HCT116 (cell line): Measurements from ENCODE around the gene TCP10L. TPM values are rescaled to one million over a fixed set of nuclear protein-coding genes. Genes with fewer than 3 reads are reported as not detected.

Source experiments
- ATAC-seq: fragments of 200-7000 bp; cut with Tn5 transposase; 2 replicates; pipeline ENCODE4 v1.9.1; 2020; ENCODE audit warnings: mild to moderate bottlenecking, moderate library complexity
- BruUV-seq: library from RNA; stranded (reverse); fragments of 400-500 nt; replicated peaks from 2 replicates; lab custom pipeline; 2021; lab: Mats Ljungman, UMichigan
- CTCF ChIA-PET: fragments of 300-600 bp; sonication (Branson Sonifier 250); formaldehyde crosslinking; loops from one replicate; lab custom pipeline; 2021; ENCODE audit warnings: antibody characterized with exemption; lab: Charles Lee
- POLR2A ChIA-PET: fragments of 300-600, 350-600 bp; sonication (Branson Sonifier 250); formaldehyde crosslinking; loops from one replicate; lab custom pipeline; 2021; ENCODE audit warnings: antibody characterized with exemption; lab: Charles Lee
- RAD21 ChIA-PET, 2 experiments: fragments of 300-600 bp; sonication (Branson Sonifier 250); formaldehyde crosslinking; loops; one replicate each; lab custom pipeline; 2023; ENCODE audit warnings: low total read pairs in 2 of 2; ENCODE audit not compliant: uncharacterized antibody in 2 of 2, unreplicated experiment in 2 of 2, low non-redundant PET in 1 of 2; lab: Charles Lee
- DNase-seq: peaks from one replicate; pipeline ENCODE4 v3.0.0-alpha.2; 2010; ENCODE audit warnings: low read depth, low spot score
- H2AFZ ChIP-seq: fragments of 200-600 bp; shearing (Covaris generic), sonication (generic); 2 replicates; pipeline ENCODE4 v1.6.1; 2017; ENCODE audit warnings: low read depth, mixed run types, mixed read lengths, antibody characterized with exemption, low read length; ENCODE audit not compliant: poor library complexity, severe bottlenecking
- H3K27ac ChIP-seq: 2 replicates; pipeline ENCODE4 v1.5.1; 2012; ENCODE audit warnings: low read depth, low read length
- H3K27me3 ChIP-seq: fragments of 200-600 bp; sonication (generic); 2 replicates; pipeline ENCODE4 v1.6.1; 2016; ENCODE audit warnings: mixed run types, low read length, mixed read lengths; ENCODE audit not compliant: insufficient read depth
- H3K36me3 ChIP-seq, 2 experiments: fragments of 200-500 bp in 1 of 2; fragments of 200-600 bp in 1 of 2; sonication (Bioruptor generic) in 1 of 2; sonication (generic) in 1 of 2; 2 replicates each; pipeline versions ENCODE4 v1.5.1 to v1.6.1; 2014 to 2016; ENCODE audit warnings: low read length in 2 of 2, inconsistent platforms in 1 of 2, mixed read lengths in 1 of 2, mixed run types in 1 of 2; ENCODE audit not compliant: insufficient read depth in 2 of 2, control insufficient read depth in 1 of 2
- H3K4me1 ChIP-seq, 2 experiments: fragments of 200-600 bp in 1 of 2; sonication (generic) in 1 of 2; 2 replicates each; pipeline versions ENCODE4 v1.5.1 to v1.6.1; 2012 to 2017; ENCODE audit warnings: low read length in 2 of 2, inconsistent platforms in 1 of 2, mild to moderate bottlenecking in 1 of 2, mixed read lengths in 1 of 2, mixed run types in 1 of 2, moderate library complexity in 1 of 2; ENCODE audit not compliant: insufficient read depth in 2 of 2, control insufficient read depth in 1 of 2
- H3K4me2 ChIP-seq: fragments of 200-600 bp; sonication (generic); 2 replicates; pipeline ENCODE4 v1.6.1; 2017; ENCODE audit warnings: mixed run types, low read length, mixed read lengths
- H3K4me3 ChIP-seq, 2 experiments: fragments of 200-600 bp in 1 of 2; sonication (generic) in 1 of 2; replicated peaks in 1 of 2; 2 replicates each; pipeline ENCODE4 v1.5.1; 2011 to 2016; ENCODE audit warnings: low read length in 2 of 2, control low read depth in 1 of 2, low read depth in 1 of 2, mild to moderate bottlenecking in 1 of 2, mixed read lengths in 1 of 2, mixed run types in 1 of 2
- H3K79me2 ChIP-seq: fragments of 200-600 bp; sonication (generic); 2 replicates; pipeline ENCODE4 v1.6.1; 2017; ENCODE audit warnings: mild to moderate bottlenecking, mixed run types, low read length, moderate library complexity, mixed read lengths; ENCODE audit not compliant: insufficient read depth
- H3K9ac ChIP-seq: fragments of 200-600 bp; sonication (generic); 2 replicates; pipeline ENCODE4 v1.6.1; 2016; ENCODE audit warnings: low read length, mixed read lengths
- H3K9me2 ChIP-seq: fragments of 200-600 bp; sonication (generic), shearing (Covaris generic); 2 replicates; pipeline ENCODE4 v1.6.1; 2017; ENCODE audit warnings: mixed run types, mild to moderate bottlenecking, moderate library complexity; ENCODE audit not compliant: insufficient read depth
- H3K9me3 ChIP-seq, 2 experiments: fragments of 200-500 bp in 1 of 2; fragments of 200-600 bp in 1 of 2; sonication (Bioruptor generic) in 1 of 2; sonication (generic) in 1 of 2; 2 replicates each; pipeline ENCODE4 v1.6.1; 2014 to 2017; ENCODE audit warnings: low read length in 2 of 2, mixed read lengths in 2 of 2, inconsistent platforms in 1 of 2, low read depth in 1 of 2, mild to moderate bottlenecking in 1 of 2, mixed run types in 1 of 2, moderate library complexity in 1 of 2; ENCODE audit not compliant: control insufficient read depth in 1 of 2, insufficient read depth in 1 of 2
- H4K20me1 ChIP-seq: fragments of 200-600 bp; sonication (generic), shearing (Covaris generic); 2 replicates; pipeline ENCODE4 v1.6.1; 2017; ENCODE audit warnings: mixed run types, mild to moderate bottlenecking, moderate library complexity; ENCODE audit not compliant: insufficient read depth
- CBX3 ChIP-seq: IDR thresholded peaks from 2 replicates; pipeline ENCODE4 v1.6.1; 2012; ENCODE audit warnings: low read depth
- ELF1 ChIP-seq: IDR thresholded peaks from 2 replicates; pipeline ENCODE4 v1.6.1; 2012; ENCODE audit warnings: low read depth, borderline replicate concordance
- EZH2 ChIP-seq: fragments of 200-600 bp; sonication (generic); IDR thresholded peaks from 2 replicates; pipeline ENCODE4 v1.6.1; 2017; ENCODE audit warnings: antibody characterized with exemption, mixed run types
- EZH2phosphoT487 ChIP-seq: fragments of 200-600 bp; IDR thresholded peaks from 2 replicates; pipeline ENCODE4 v1.6.1; 2018; ENCODE audit warnings: antibody characterized with exemption, borderline replicate concordance
- FOSL1 ChIP-seq: IDR thresholded peaks from 2 replicates; pipeline ENCODE4 v1.6.1; 2012; ENCODE audit warnings: low read depth
- POLR2A ChIP-seq: IDR thresholded peaks from 2 replicates; pipeline ENCODE4 v1.7.0; 2011; ENCODE audit warnings: borderline replicate concordance; ENCODE audit not compliant: insufficient read depth, insufficient read length; ENCODE audit errors: extremely low read depth
- POLR2AphosphoS5 ChIP-seq: IDR thresholded peaks from 2 replicates; pipeline ENCODE4 v1.6.1; 2011; ENCODE audit warnings: mild to moderate bottlenecking, low read depth, low read length, moderate library complexity
- RAD21 ChIP-seq: IDR thresholded peaks from 2 replicates; pipeline ENCODE4 v1.6.1; 2012; ENCODE audit warnings: low read depth, mild to moderate bottlenecking
- SRF ChIP-seq: IDR thresholded peaks from 2 replicates; pipeline ENCODE4 v1.6.1; 2012; ENCODE audit warnings: low read depth
- intact Hi-C: fragments of 100-400 bp; cut with micrococcal nuclease; formaldehyde crosslinking; loops from 2 replicates; pipeline ENCODE4 v1.10.0; 2022
- total RNA-seq: library from RNA; stranded (reverse); gene quantifications from one replicate; pipeline ENCODE4 v1.2.1, GENCODE V29; 2021; ENCODE audit not compliant: unreplicated experiment
- TF ChIP-seq, protein P1 (sequence below): IDR thresholded peaks from 2 replicates; pipeline ENCODE4 v1.6.1; 2012; ENCODE audit warnings: low read depth
- TF ChIP-seq, protein P2 (sequence below): IDR thresholded peaks from 2 replicates; pipeline ENCODE4 v1.6.1; 2012

TCP10L gene
- total RNA-seq, 1 experiment from 2014 or later: 0.07 TPM

DNA sequence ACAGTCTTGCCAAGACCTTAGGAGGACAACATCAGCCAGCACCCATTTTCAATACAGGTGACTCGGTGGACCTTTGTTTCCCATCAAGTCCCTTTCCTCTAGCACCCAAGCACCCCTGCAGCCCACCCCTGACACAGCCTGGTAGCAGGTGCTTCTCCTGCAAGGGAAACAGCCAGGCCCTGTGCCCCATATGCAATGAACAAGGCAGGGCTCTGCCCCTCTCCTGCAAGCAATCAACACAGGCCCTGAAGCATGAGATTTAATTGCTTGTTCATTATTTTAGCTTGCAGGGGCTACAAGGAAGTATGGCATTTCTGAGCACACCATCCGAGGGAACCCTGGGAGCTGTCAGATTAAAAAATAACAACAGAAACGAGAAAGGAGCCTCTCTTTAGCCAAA is 35.4 kb downstream of the TCP10L start:
- Histone ChIP-seq H2AFZ (no peak overlapping the region), H3K79me2 (no peaks in the 10 kb centered on the region), H3K4me3 (no peak overlapping the region), H3K4me2 (no peak overlapping the region), H3K27ac (no peak overlapping the region), H3K9me2 (no peaks in the 10 kb centered on the region), H3K9ac (no peak overlapping the region), H3K9me3 (no peaks in the 10 kb centered on the region), H3K4me1 (peaks cover 0 to 11% of the 10 kb centered on the region in 2 experiments; a peak in 1 of 4 replicates), H3K27me3 (no peaks in the 10 kb centered on the region), H4K20me1 (no peaks in the 10 kb centered on the region), H3K36me3 (no peaks in the 10 kb centered on the region)
- DNase-seq (no peak), ATAC-seq (no peak)
- ChIA-PET POLR2A (no interaction called here), RAD21 (no interaction called here), CTCF (no interaction called here)
- TF ChIP-seq, protein P1, sequence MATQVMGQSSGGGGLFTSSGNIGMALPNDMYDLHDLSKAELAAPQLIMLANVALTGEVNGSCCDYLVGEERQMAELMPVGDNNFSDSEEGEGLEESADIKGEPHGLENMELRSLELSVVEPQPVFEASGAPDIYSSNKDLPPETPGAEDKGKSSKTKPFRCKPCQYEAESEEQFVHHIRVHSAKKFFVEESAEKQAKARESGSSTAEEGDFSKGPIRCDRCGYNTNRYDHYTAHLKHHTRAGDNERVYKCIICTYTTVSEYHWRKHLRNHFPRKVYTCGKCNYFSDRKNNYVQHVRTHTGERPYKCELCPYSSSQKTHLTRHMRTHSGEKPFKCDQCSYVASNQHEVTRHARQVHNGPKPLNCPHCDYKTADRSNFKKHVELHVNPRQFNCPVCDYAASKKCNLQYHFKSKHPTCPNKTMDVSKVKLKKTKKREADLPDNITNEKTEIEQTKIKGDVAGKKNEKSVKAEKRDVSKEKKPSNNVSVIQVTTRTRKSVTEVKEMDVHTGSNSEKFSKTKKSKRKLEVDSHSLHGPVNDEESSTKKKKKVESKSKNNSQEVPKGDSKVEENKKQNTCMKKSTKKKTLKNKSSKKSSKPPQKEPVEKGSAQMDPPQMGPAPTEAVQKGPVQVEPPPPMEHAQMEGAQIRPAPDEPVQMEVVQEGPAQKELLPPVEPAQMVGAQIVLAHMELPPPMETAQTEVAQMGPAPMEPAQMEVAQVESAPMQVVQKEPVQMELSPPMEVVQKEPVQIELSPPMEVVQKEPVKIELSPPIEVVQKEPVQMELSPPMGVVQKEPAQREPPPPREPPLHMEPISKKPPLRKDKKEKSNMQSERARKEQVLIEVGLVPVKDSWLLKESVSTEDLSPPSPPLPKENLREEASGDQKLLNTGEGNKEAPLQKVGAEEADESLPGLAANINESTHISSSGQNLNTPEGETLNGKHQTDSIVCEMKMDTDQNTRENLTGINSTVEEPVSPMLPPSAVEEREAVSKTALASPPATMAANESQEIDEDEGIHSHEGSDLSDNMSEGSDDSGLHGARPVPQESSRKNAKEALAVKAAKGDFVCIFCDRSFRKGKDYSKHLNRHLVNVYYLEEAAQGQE: no peak
- intact Hi-C loops: no loop called here
- BruUV-seq: no TSS peak

DNA sequence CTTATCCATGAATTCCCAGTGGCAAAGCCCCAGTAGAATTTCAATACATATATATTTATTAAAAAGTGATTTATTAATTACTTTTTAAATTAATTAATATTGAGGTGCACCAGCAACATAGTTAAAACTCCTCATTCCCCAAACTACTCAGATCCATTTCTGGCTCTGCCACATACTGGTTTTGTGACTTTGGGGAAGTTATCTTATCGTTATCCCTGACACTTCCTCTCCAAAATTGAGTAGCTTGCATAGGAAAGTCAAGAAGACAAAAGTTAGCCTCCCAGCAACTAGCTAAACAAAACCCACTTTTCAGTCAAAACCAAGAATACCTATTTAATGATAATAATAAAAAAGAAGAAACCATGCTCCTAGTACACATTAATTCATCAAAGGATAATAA is 35.9 kb downstream of the TCP10L start:
- H3K9ac ChIP-seq: no peak overlapping the region
- intact Hi-C loops: no loop called here
- no peak overlapping the region for H3K4me2 ChIP-seq
- no peak for TF ChIP-seq RAD21
- TF ChIP-seq ELF1: no peak
- TF ChIP-seq POLR2A: no peak
- TF ChIP-seq EZH2: no peak
- TF ChIP-seq POLR2AphosphoS5: no peak
- TF ChIP-seq, protein P2, sequence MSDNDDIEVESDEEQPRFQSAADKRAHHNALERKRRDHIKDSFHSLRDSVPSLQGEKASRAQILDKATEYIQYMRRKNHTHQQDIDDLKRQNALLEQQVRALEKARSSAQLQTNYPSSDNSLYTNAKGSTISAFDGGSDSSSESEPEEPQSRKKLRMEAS: no peak
- TF ChIP-seq FOSL1: no peak
- TF ChIP-seq EZH2phosphoT487: no peak
- TF ChIP-seq CBX3: no peak
- no peak for TF ChIP-seq SRF
- H3K27me3 ChIP-seq: no peaks in the 10 kb centered on the region
- H3K27ac ChIP-seq: no peak overlapping the region
- DNase-seq: no peak
- no peak overlapping the region for H2AFZ ChIP-seq
- POLR2A ChIA-PET: no interaction called here
- no peak for ATAC-seq
- H3K4me3 ChIP-seq: no peak overlapping the region
- H3K9me3 ChIP-seq: no peaks in the 10 kb centered on the region
- no peaks in the 10 kb centered on the region for H3K79me2 ChIP-seq
- no peaks in the 10 kb centered on the region for H4K20me1 ChIP-seq
- no TSS peak for BruUV-seq
- H3K9me2 ChIP-seq: no peaks in the 10 kb centered on the region
- H3K4me1 ChIP-seq: peaks cover 0 to 11% of the 10 kb centered on the region in 2 experiments; a peak in 1 of 4 replicates
- RAD21 ChIA-PET: no interaction called here
- no peaks in the 10 kb centered on the region for H3K36me3 ChIP-seq
- CTCF ChIA-PET: no interaction called here
